GM21390 (cell line): Measurements from ENCODE around the gene EVI2A.
"Not testable (repeated sequence)": the region's sequence is repeated elsewhere in the genome, so short reads cannot be mapped to it uniquely, and the experiment has no call there.

Source experiments
- ATAC-seq: cut with Tn5 transposase; IDR thresholded peaks from one replicate; pipeline ENCODE4 v1.9.1; 2021; ENCODE audit not compliant: unreplicated experiment

Gene EVI2A, protein sequence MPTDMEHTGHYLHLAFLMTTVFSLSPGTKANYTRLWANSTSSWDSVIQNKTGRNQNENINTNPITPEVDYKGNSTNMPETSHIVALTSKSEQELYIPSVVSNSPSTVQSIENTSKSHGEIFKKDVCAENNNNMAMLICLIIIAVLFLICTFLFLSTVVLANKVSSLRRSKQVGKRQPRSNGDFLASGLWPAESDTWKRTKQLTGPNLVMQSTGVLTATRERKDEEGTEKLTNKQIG

DNA sequence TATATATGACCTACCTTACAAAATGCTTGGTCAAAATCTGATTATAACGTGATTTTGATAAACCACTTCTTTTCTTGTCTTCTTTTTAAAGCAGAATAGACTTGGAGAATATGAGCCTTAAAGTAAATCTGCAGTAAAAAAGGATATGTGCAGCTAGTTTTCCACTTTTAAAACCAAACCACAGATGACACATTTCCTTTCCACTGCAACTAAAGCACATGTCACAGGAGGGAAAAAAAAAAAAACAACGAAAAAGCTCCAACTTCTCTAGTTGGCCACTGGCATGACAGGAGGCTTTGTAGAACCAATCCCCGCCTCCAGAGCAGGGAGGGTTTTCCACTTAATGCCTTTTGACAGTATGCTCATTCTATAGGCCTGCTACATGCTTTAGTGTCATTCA lies at the start of gene EVI2A:
Gene EVI2A, minus strand, starts transcription at position 142 of the 400 bp plus-strand sequence. CDS start 2,609 bp downstream, outside the sequence.
- ATAC-seq = no peak

DNA sequence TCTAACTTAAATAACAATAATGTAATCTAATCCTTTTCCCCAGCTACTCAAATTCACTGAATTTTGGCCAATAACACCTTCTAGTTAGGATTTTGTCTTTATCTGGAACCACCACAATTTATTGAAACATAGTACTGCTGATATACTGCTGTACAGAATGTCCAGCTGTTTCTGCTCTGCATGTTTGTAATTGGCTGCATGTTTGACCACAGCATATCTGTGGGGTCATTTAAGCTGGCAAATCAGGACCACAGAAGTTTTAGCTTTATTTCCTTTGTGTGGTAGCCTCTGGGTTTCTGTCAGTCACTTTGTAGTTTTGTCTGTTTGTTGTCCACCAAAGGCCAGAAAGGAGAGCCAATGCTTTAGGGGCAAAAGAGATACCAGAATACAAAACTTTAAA lies 47.8 kb upstream of the EVI2A start:
- ATAC-seq = no peak

DNA sequence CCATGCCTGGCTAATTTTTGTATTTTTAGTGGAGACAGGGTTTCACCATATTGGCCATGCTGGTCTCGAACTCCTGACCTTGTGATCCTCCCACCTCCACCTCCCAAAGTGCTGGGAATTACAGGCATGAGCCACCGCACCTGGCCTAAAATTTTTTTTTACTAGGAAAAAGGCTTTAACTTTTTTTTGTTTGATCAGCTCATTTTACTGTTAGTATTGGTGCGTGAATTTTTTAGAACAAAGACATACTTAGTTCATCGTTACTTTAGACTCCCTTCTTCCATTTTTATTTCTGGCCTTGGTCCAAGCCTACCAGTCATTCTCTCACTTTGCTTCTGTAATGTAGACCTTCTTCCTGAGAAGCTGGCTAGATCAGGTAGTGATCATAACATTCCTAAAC lies 44.7 kb upstream of the EVI2A start:
- ATAC-seq = no peak

DNA sequence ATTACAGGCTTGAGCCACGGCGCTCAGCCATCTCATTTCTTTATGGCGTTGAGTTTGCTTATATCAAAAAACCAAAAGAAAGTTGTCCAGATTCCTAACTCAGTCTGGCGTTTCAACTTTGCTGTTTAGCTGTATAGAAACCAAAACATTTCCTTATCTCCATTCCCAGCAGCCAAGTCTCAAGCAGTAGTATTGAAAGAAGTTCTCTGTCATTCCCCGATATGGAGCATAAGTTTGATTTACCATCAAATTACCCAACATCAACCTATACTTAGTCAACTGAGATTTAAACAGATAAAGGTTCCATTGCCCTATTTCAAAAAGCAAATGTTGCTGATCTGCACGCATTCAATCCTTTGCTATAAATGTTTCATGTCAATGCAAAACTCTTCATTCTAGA lies 42.6 kb upstream of the EVI2A start:
- ATAC-seq = no peak

DNA sequence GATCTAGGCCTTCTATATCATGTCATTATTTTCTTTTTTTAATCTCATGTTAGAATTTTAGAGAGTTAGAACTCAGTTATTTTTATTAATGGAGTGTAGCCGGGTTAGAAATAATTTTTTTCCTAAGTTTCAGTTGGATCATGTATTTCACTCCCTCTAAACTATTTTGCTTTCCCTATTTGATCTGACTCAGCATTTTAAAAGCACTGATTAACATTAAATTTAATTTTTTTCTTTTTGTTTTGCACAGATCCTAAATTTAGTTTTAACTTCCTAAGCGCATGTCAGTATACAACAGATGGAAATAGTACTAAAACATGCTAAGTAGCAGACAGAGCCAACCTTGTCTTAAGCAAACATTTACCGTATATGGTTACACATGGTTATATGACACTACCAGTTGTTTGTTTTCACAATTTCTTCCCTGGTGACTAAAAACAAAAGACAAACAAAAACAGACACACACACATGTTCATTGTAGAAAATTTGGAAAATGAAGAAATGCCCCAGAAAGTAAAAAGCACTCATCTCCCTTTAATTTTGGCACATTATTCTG lies 36.5 kb upstream of the EVI2A start:
- ATAC-seq = no peak

DNA sequence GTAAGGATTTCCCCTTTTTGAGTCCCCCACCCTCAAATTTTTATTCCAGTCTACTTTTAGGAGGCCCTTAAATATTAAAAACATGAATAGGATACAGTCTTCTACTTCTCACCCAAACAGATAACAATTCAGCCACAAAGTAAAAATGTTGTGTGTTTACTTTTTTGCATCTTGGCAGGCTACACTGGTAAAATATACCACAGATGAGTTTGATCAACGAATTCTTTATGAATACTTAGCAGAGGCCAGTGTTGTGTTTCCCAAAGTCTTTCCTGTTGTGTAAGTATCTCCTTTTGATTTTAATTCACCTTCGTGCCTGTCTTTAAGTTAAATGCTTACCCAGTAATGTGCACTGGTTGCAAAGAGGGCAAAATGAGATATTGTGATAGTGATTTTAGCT lies 35.7 kb upstream of the EVI2A start:
- ATAC-seq = no peak

DNA sequence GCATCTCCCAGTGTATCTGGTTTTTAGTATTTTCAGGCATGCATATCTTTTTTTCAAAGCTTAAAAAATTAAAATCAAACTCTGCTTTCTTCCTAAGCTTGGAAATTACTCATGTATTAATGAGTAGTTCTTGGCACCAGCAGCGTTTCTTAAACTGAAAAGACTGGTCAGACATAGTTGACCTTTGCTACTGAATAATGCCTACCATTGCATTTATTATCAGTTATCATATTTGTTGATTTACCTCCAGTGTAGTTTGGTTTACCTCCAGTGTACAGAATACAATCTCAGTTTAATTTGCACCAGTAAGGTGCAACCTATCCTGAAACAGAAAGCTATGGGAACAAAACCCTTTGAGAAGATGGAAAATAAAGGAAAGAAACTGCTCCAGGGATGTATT lies 34.5 kb upstream of the EVI2A start:
- ATAC-seq = no peak

DNA sequence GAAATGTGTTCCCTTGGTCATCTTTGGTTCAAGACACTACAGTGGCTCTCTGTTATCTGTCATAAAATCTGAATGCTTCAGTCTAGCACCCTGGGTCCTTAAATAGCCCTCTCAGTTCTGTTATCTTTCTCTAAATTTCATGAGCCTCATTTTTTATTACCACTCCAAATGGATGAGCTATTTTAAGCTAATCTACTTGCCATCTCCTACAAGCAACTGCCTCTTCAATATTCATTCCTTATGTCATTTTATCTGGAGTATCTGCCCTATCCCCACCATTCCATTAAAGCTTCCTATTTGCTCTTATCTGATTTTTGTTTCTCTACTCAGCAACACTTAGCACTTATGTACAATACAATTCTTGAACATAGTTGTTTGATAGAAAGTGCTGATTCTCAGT lies 28.0 kb upstream of the EVI2A start:
- ATAC-seq = no peak

DNA sequence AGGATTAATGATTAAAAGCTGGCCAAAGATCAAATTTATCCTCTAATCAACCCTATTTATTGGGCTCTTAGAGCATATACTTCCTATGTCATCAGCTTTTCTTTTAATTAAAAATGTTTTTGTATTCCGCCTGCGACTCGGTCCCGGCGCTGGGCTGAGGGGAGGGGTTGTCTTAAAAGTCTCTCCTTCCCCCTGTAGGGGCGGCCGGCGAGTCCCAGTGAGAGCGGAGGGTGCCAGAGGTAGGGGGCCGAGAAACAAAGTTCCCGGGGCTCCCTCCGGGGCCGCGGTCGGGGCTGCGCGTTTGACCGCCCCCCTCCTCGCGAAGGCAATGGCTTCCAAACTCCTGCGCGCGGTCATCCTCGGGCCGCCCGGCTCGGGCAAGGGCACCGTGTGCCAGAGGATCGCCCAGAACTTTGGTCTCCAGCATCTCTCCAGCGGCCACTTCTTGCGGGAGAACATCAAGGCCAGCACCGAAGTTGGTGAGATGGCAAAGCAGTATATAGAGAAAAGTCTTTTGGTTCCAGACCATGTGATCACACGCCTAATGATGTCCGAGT lies 23.8 kb upstream of the EVI2A start:
- not testable (repeated sequence) for ATAC-seq

DNA sequence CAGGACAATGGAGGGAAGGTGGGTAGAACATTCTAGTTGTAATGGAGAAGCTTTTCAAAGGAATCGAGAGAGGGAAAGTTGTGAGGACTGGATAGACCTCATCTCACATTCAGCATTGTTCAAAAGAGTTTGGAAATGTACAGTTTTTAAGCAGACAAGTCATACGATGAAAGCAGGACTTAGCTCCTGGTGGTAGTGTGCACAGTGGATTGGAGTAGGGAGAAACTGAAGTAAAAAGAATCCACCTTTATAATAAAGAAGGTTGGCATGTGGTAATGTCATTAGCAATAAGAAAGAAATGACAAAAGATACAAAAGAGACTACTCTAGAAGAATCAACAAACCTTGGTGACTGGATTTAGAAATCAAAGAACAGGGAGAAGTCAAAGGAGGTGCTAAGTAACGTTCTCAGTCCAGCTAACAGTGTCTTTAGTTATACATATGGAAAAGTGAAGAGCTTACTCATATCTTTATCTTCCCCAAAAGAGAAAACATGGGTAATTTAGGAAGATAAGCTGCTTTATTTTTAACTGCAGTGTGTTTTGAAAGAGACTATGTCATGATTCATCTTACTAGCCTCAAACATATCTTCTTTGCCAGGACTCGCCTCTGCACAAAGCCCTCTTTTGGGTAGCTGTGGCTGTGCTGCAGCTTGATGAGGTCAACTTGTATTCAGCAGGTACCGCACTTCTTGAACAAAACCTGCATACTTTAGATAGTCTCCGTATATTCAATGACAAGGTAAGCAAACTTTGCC lies 18.7 kb upstream of the EVI2A start:
- ATAC-seq = no peak

DNA sequence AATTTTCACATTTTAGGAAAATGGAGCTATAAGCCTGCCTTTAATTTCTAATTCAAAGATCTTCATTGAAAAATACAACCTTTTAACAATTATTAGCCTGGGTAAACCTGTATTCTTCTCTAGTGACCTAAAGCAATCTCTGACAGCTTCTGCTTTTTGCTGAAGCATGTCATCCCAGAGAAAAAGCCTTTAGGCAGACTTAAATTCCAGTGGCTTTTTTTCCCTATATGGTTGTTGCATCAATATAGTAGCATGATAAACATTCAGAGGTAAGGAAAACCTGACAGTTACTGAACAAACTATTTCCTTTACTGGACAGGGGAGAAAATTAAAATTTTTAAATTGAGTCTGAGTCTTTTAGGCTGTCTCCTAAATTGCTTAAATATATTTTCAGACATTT lies 7.8 kb upstream of the EVI2A start:
- no peak for ATAC-seq

DNA sequence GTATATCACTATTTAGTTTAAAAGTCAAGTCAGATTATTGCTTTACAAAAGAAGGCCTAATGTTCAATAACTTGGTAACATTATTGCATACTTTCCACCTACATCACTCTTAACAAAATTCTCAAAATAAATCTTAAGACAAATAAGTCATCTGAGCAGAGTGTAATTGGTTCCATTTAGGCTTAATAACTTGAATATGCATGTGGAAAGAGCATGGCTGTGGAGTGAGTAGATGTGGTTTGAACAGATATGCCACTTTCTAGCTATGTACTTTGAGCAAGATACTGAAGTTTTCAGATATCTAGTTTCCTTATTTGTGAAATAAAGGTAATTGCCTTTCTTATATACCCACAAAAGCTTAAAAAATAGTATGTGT lies 6.7 kb upstream of the EVI2A start:
- no peak for ATAC-seq

DNA sequence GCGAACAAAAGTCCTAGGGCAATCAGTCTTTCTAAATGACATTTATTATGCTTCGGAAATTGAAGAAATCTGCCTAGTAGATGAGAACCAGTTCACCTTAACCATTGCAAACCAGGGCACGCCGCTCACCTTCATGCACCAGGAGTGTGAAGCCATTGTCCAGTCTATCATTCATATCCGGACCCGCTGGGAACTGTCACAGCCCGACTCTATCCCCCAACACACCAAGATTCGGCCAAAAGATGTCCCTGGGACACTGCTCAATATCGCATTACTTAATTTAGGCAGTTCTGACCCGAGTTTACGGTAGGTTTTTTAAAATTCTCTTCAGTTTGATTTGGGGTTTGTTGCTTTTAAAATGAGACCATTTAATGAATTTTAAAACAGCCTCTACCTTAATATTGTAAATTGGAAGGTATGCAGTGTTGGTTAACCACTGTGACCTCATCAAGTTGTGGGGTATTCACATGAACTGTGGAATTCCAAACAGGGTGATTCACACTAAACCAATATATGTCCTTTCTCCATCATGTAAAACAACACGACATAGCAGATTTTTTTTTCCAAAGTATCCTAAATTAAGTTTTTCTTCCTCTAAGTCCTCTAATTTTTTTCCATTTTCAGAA lies 6.2 kb upstream of the EVI2A start:
- ATAC-seq = no peak

DNA sequence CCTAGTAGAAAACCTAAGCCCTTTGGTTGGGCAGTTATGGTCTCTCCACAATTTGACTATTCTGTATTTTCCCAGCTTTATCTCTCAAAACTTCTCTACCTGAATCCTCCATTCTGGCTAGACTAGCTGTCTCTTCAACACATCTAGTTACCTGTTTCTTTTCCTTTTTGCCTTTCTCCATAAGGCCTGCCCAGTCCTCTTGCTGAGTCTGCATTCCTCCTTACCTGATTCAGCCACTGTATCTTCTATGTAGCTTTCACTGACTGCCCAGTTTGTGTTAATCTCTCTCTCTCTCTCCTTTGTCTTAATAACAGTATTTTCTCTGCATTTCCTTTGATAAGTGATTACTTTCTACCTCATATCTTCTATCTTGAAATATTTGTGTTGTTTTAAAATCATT lies 2.1 kb upstream of the EVI2A start:
- ATAC-seq = no peak

DNA sequence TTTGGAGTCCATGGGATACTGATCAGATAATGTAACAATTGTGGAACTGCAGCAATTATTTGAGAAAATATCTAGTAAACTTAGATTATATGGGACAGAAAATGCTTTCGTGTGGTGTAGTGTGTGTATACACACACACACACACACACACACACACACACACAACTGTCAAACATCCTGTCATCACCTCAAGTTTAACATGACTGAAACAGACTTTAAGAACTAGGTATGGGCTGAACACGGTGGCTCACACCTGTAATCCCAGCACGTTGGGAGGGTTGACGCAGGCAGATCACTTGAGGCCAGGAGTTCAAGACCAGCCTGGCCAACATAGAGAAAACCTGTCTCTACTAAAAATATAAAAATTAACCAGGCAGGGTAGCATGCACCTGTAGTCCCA lies 544 bp upstream of the EVI2A start:
- ATAC-seq = no peak

DNA sequence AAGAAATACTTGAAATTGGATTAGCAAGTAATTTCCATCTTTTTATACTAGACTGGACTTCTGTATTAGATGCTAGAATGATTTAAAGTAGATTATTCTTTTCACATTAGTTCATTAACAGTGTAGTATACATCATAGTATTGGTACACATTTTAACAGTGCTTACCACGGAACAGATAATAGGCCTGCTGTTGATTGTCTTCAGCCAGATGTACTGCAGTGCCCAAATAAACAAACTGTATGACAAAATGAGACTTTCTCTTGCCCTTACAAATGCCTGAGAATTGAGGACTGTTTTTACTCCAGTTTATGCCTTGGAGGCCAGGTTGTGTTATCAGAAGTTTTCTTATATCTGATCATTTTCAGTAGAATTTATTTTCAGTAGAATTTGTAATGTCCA lies 631 bp downstream of the EVI2A start:
- no peak for ATAC-seq

DNA sequence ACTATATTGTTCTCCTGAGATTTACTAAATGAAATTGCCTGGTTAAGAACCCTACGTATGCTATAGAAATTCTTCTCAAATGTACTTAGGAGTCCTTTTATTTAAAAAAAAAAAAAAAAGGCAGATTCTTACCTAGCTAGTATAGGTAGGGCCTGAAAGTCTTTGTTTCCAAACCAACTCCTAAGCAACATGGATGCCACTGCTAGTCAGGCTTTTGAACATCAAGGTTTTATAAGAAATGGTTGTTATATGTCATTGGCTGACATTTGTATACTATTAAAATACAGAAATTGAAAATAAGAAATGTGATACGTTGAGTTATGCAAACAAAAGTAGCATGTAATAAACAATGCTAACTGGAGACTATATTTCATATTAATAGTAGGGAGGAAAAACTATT lies 1.2 kb downstream of the EVI2A start:
- no peak for ATAC-seq

DNA sequence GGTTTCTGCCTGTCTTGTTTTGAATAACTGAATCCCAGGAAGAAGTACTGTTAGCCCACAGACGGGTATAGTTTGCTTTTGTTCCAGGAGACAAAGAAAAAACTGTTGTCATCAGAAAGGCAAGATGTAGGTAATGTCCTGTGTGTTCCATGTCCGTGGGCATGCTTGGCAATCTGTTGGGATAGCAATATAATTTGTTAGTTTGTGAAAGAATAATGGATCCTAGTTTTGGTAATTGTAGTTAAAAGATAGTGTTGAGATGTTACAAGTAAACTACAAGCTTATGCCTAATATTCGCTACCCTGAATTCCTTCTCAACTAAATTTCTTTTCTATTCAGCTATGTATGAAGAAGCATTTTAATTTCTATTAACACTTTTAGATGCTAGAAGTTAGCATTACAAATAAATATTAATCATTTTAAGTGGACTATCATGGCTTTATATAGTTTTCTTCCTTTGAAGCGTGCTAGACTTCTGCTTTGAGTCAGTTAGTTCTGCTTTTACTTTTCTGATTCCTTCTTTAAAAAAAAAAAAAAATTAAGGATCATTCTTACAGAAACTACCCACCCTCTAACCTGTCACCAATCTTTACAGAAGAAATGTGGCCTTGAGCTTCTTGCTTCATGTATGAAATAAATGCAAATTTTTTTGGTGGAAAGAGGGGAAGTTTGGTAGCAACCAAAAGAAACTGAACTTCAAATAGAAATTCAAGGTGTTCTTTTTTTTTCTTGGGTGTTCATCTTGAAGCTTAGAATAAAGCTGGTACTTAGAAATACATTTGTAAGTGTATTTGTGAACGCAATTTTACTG lies 2.4 kb downstream of the EVI2A start:
- no peak for ATAC-seq

DNA sequence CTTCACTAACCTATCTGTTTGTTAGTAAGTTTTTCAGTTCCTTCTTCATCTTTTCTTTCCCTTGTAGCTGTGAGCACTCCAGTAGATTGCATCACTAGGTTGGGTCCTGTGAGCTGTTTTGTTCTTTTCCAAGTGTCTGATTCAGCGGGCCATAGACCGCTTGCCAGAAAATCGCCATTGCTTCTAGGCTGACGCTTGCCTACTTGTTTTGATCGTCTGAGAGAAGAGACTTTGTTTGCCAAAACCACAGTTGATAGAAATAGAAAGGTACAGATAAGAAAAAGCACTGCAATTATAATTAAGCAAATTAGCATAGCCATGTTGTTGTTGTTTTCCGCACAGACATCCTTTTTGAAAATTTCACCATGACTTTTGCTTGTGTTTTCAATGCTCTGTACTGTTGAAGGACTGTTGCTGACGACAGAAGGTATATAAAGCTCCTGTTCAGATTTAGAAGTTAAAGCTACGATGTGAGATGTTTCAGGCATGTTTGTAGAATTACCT lies 3.1 kb downstream of the EVI2A start:
- ATAC-seq = peak; percentile 37

DNA sequence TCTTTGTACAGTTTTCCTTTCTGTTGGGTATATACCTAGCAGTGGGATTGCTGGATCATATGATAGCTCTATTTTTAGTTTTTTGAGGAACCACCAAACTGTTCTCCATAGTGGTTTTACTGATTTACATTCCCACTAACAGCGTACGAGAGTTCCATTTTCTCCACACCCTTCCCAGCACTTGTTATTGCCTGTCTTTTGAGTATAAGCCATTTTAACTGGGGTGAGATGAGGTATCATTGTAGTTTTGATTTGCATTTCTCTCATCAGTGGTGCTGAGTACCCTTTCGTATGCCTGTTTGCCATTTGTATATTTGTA lies 6.7 kb downstream of the EVI2A start:
- no peak for ATAC-seq
